T-cell (primary cell): ENCODE measurements around the gene RPL27. TPM values are rescaled to one million over a fixed set of nuclear protein-coding genes. Genes with fewer than 3 reads are reported as not detected.
"Not testable (repeated sequence)": the region's sequence is repeated elsewhere in the genome, so short reads cannot be mapped to it uniquely, and the experiment has no call there.

ENCODE experiments used
- ATAC-seq, 4 experiments: fragments of 200-7000 bp in 3 of 4; fragments of 150-1000 bp in 1 of 4; cut with Tn5 transposase; replicated peaks in 1 of 4; 1 replicate in 3 of 4; 2 replicates in 1 of 4; pipeline ENCODE4 v1.10.0; 2021; ENCODE audit warnings: moderate library complexity in 3 of 4, mild to moderate bottlenecking in 2 of 4, moderate number of reproducible peaks in 1 of 4
- CTCF ChIA-PET, 2 donors: fragments of 300-600 bp; sonication (Branson Sonifier 250); formaldehyde crosslinking; loops; one replicate each; lab custom pipeline; 2022; ENCODE audit warnings: antibody characterized with exemption in 2 of 2; lab: Charles Lee
- POLR2A ChIA-PET, 2 donors: fragments of 300-600 bp; sonication (Branson Sonifier 250); formaldehyde crosslinking; loops; one replicate each; lab custom pipeline; 2022; ENCODE audit warnings: antibody characterized with exemption in 2 of 2; lab: Charles Lee
- DNase-seq, 35 experiments: peaks; one replicate each; pipeline versions ENCODE4 v3.0.0 to v3.0.0-alpha.2; 2013 to 2023
- H3K27ac ChIP-seq: one replicate; pipeline ENCODE4 v1.5.1; 2013; ENCODE audit warnings: low read length
- H3K27me3 ChIP-seq, 2 experiments: replicated peaks in 1 of 2; 1 replicate in 1 of 2; 2 replicates in 1 of 2; pipeline versions ENCODE4 v1.6.1 to v1.7.0; 2013; ENCODE audit warnings: low read length in 1 of 2, mixed read lengths in 1 of 2; ENCODE audit not compliant: control insufficient read depth in 2 of 2, insufficient read depth in 2 of 2; ENCODE audit errors: extremely low read depth in 1 of 2
- H3K36me3 ChIP-seq, 2 donors: 1 replicate in 1 of 2; 2 replicates in 1 of 2; pipeline versions ENCODE4 v1.6.1 to v1.7.0; 2013; ENCODE audit warnings: low read length in 1 of 2; ENCODE audit not compliant: control insufficient read depth in 2 of 2, insufficient read depth in 1 of 2; ENCODE audit errors: extremely low read depth in 1 of 2
- H3K4me1 ChIP-seq, 2 experiments: 1 replicate in 1 of 2; 2 replicates in 1 of 2; pipeline versions ENCODE4 v1.6.1 to v1.7.0; 2013; ENCODE audit warnings: low read length in 2 of 2, mixed read lengths in 1 of 2; ENCODE audit not compliant: insufficient read depth in 2 of 2, control insufficient read depth in 1 of 2; ENCODE audit errors: extremely low read depth in 1 of 2
- H3K4me3 ChIP-seq, 2 donors: 1 replicate in 1 of 2; 2 replicates in 1 of 2; pipeline versions ENCODE4 v1.5.1 to v1.7.0; 2013; ENCODE audit warnings: mild to moderate bottlenecking in 2 of 2, low read length in 1 of 2, moderate library complexity in 1 of 2; ENCODE audit not compliant: control insufficient read depth in 1 of 2; ENCODE audit errors: extremely low read depth in 1 of 2
- H3K9me3 ChIP-seq: 2 replicates; pipeline ENCODE4 v1.7.0; 2013
- H3K27ac Mint-ChIP-seq, 2 donors: one replicate each; pipeline ENCODE4 v1.8.0; 2020 to 2021; ENCODE audit warnings: mild to moderate bottlenecking in 2 of 2, mixed read lengths in 2 of 2
- H3K27me3 Mint-ChIP-seq, 2 donors: one replicate each; pipeline ENCODE4 v1.8.0; 2021 to 2022; ENCODE audit warnings: mixed read lengths in 2 of 2
- H3K36me3 Mint-ChIP-seq: one replicate; pipeline ENCODE4 v1.8.0; 2021; ENCODE audit warnings: mixed read lengths
- H3K4me1 Mint-ChIP-seq, 3 donors: one replicate each; pipeline ENCODE4 v1.8.0; 2020 to 2022; ENCODE audit warnings: mixed read lengths in 3 of 3, mild to moderate bottlenecking in 1 of 3
- H3K4me3 Mint-ChIP-seq, 3 donors: one replicate each; pipeline ENCODE4 v1.8.0; 2020 to 2022; ENCODE audit warnings: mild to moderate bottlenecking in 3 of 3, mixed read lengths in 3 of 3, moderate library complexity in 3 of 3
- H3K9me3 Mint-ChIP-seq, 3 donors: one replicate each; pipeline ENCODE4 v1.8.0; 2020 to 2022; ENCODE audit warnings: mixed read lengths in 3 of 3
- WGBS: methylation state at CpG from one replicate; pipeline ENCODE4 v1.1.5; 2013; ENCODE audit warnings: missing lambda C conversion rate; ENCODE audit not compliant: insufficient coverage; 5-methylcytosine and 5-hydroxymethylcytosine counted together
- total RNA-seq, 35 experiments: library from RNA in 6 of 35; stranded (reverse) in 6 of 35; fragments of 120-200 nt in 1 of 35; gene quantifications; one replicate each; pipeline versions ENCODE4 v1.2.1 to v1.2.4 and lab custom pipeline; 2013 to 2026

RPL27 gene
- total RNA-seq, 5 donors from 2014 or later (not counting 1 experiment from before 2014, with no cell fraction given) = 1,254 to 1,790 (median 1,710) TPM

- not testable (repeated sequence) for H3K27ac Mint-ChIP-seq
- 89% methylated on average over 10 of the region's 13 CpGs for WGBS
These were observed 2.7 kb downstream of the RPL27 start for GRCh38 chr17:43000894-43001293.

GRCh38 chr17:43003542-43004172 lies 5.4 kb downstream of the RPL27 start:
- Histone ChIP-seq H3K27me3 (no peaks in the 10 kb centered on the region), H3K9me3 (no peaks in the 10 kb centered on the region), H3K4me1 (peaks cover 2 to 44% of the 10 kb centered on the region in 2 experiments), H3K36me3 (peaks cover 12 to 44% of the 10 kb centered on the region in 2 donors), H3K4me3 (no peak overlapping the region), H3K27ac (no peak overlapping the region)
- ChIA-PET POLR2A (no interaction called here), CTCF (no interaction called here)
- Mint-ChIP-seq H3K36me3 (peaks cover 24% of the 10 kb centered on the region), H3K27me3 (no peaks in the 10 kb centered on the region), H3K27ac (no peak overlapping the region), H3K9me3 (no peaks in the 10 kb centered on the region), H3K4me3 (no peak overlapping the region), H3K4me1 (peaks cover 24 to 28% (median 27%) of the 10 kb centered on the region in 3 donors)
- DNase-seq (no peak), ATAC-seq (no peak)
- 83% methylated on average over 3 of the region's 5 CpGs for WGBS

More at GRCh38 chr17:43000894-43001293, 2.7 kb downstream of the RPL27 start:
- Mint-ChIP-seq H3K4me1 (peaks cover 24 to 30% (median 26%) of the 10 kb centered on the region in 3 donors), H3K36me3 (peaks cover 27% of the 10 kb centered on the region)
- CTCF ChIA-PET = interaction anchor here in 1 of 2 donors (0.6 kb wide), 1 partner anchor 335 kb away, joined by 5 read pairs; no protein-coding TSS in a partner anchor
- H3K27me3 ChIP-seq, ATAC-seq, H3K27me3 Mint-ChIP-seq, POLR2A ChIA-PET, H3K4me3 Mint-ChIP-seq, H3K9me3 Mint-ChIP-seq, H3K9me3 ChIP-seq, DNase-seq, H3K27ac ChIP-seq, H3K4me3 ChIP-seq: not testable (repeated sequence)
- peaks cover 3 to 27% of the 10 kb centered on the region in 2 experiments for H3K4me1 ChIP-seq
- H3K36me3 ChIP-seq = peaks cover 12 to 44% of the 10 kb centered on the region in 2 donors

DNA sequence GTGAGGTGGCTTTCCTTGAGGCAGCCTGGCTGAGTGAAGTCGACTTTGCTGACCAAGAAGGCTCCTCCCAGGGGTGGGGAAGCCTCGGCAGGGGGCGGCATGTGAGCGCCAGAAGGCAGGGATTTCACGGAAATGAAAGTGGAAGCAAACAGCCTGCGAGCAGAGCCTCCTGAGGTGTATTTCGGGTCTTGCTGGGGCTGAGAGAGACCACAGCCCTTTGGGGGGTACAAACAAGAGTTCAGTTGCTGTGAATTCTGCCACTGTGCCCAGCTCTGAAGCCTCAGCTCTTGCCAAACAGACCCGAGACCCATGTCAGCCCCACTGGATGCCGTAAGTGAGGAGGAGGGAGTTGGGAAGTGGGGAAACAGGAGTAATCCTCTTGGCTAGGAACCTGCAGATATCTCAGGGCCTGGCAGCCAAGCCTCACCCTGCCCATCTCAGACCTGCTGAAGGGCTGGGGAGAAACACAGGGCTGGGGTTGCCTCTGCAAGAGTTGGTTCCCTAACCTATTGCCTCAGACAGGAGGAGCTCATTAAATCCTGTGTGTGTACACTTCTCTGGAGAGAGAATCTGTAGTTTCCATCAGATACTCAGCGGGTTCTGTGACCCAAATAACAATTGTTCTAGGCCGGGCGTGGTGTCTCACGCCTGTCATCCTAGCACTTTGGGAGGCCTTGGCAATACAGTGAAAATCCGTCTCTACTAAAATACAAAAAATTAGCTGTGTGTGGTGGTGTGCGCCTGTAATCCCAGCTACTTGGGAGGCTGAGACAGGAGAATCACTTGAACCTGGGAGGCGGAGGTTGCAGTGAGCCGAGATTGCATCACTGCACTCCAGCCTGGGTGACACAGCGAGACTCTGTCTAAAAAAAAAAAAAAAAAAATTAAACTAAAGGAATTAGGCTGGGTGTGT lies 8.7 kb downstream of the RPL27 start, which contains the start of gene IFI35:
IFI35 (plus strand) TSS at position 146 of the 913 bp plus-strand sequence; CDS start at position 310, 164 bp downstream.
- ChIA-PET CTCF (interaction anchor here in 1 of 2 donors (1.0 to 2.3 kb wide), 6 partner anchors 9 to 477 kb away, joined by 3 to 15 read pairs (median 4); partner anchors contain the start of genes DHX8, RPL27 and VAT1), POLR2A (interaction anchor here in 1 of 2 donors (1.0 kb wide), 1 partner anchor 9 kb away, joined by 7 read pairs; the partner anchor contains the start of gene RPL27)
- Mint-ChIP-seq H3K4me1 (peaks cover 18 to 25% (median 23%) of the 10 kb centered on the region in 3 donors), H3K9me3 (no peaks in the 10 kb centered on the region), H3K4me3 (peak within 1 kb of the TSS; percentile 92 to 99 (median 99)), H3K27me3 (no peaks in the 10 kb centered on the region), H3K36me3 (peaks cover 17% of the 10 kb centered on the region), H3K27ac (peak within 1 kb of the TSS; percentile 100)
- WGBS = 0% methylated on average over 9 of the region's 18 CpGs
- ATAC-seq = peak; percentile 98 to 99 (median 99)
- Histone ChIP-seq H3K4me3 (peak within 1 kb of the TSS; percentile 88), H3K36me3 (peaks cover 6 to 24% of the 10 kb centered on the region in 2 donors), H3K27ac (peak within 1 kb of the TSS; percentile 80), H3K9me3 (no peaks in the 10 kb centered on the region), H3K4me1 (peaks cover 2 to 30% of the 10 kb centered on the region in 2 experiments), H3K27me3 (no peaks in the 10 kb centered on the region)
- peak; percentile 68 to 90 (median 81) for DNase-seq

- Mint-ChIP-seq H3K27ac (peak overlapping the region in 1 of 2 donors; percentile 22), H3K27me3 (no peaks in the 10 kb centered on the region), H3K4me1 (peaks cover 18 to 29% (median 27%) of the 10 kb centered on the region in 3 donors), H3K9me3 (no peaks in the 10 kb centered on the region), H3K4me3 (no peak overlapping the region), H3K36me3 (peaks cover 18% of the 10 kb centered on the region)
- WGBS = 100% methylated on average over 2 of the region's 5 CpGs
- ChIA-PET POLR2A (no interaction called here), CTCF (no interaction called here)
- Histone ChIP-seq H3K27ac (no peak overlapping the region), H3K9me3 (no peaks in the 10 kb centered on the region), H3K27me3 (no peaks in the 10 kb centered on the region), H3K36me3 (peaks cover 0 to 30% of the 10 kb centered on the region in 2 donors), H3K4me3 (no peak overlapping the region), H3K4me1 (peaks cover 2 to 31% of the 10 kb centered on the region in 2 experiments)
- no peak for ATAC-seq
- no peak for DNase-seq
These were observed 12.6 kb downstream of the RPL27 start for GRCh38 chr17:43010667-43011308.

GRCh38 chr17:43011728-43012472 lies 13.7 kb downstream of the RPL27 start:
- Histone ChIP-seq H3K27ac (no peak overlapping the region), H3K4me3 (no peak overlapping the region), H3K27me3 (no peaks in the 10 kb centered on the region), H3K4me1 (peaks cover 2 to 22% of the 10 kb centered on the region in 2 experiments), H3K36me3 (peaks cover 0 to 30% of the 10 kb centered on the region in 2 donors), H3K9me3 (no peaks in the 10 kb centered on the region)
- no peak for ATAC-seq
- H3K27me3 Mint-ChIP-seq = no peaks in the 10 kb centered on the region
- 99% methylated on average over 8 of the region's 15 CpGs for WGBS
- peaks cover 18% of the 10 kb centered on the region for H3K36me3 Mint-ChIP-seq
- H3K4me1 Mint-ChIP-seq = peaks cover 11 to 23% (median 21%) of the 10 kb centered on the region in 3 donors
- POLR2A ChIA-PET = no interaction called here
- DNase-seq = no peak
- H3K9me3 Mint-ChIP-seq = no peaks in the 10 kb centered on the region
- no peak overlapping the region for H3K27ac Mint-ChIP-seq
- H3K4me3 Mint-ChIP-seq = no peak overlapping the region
- CTCF ChIA-PET = no interaction called here
